ENCODE measurements around the gene GNB5.
"Not testable (repeated sequence)": the region's sequence is repeated elsewhere in the genome, so short reads cannot be mapped to it uniquely, and the experiment has no call there.

The GNB5 gene

GRCh38 chr15:52111517-52112202 is 79.5 kb downstream of the GNB5 start:
- FAIRE-seq, result no peak

- no peak for FAIRE-seq
These were observed 81.4 kb downstream of the GNB5 start for GRCh38 chr15:52109559-52110451.

- FAIRE-seq, result no peak
These were observed 84.0 kb downstream of the GNB5 start for GRCh38 chr15:52107238-52107637.

GRCh38 chr15:52106641-52107040 is 84.6 kb downstream of the GNB5 start:
- FAIRE-seq, result no peak

GRCh38 chr15:52105846-52106245 is 85.3 kb downstream of the GNB5 start:
- no peak for FAIRE-seq

GRCh38 chr15:52104532-52105004 is 86.6 kb downstream of the GNB5 start:
- FAIRE-seq, result no peak

GRCh38 chr15:52103217-52104207 is 87.7 kb downstream of the GNB5 start:
- no peak for FAIRE-seq

- FAIRE-seq, result no peak
These were observed 88.7 kb downstream of the GNB5 start for GRCh38 chr15:52102463-52102862.

- no peak for FAIRE-seq
These were observed 89.5 kb downstream of the GNB5 start for GRCh38 chr15:52101542-52102323.

GRCh38 chr15:52100807-52101442 is 90.3 kb downstream of the GNB5 start:
- FAIRE-seq, result no peak

- FAIRE-seq, result no peak
These were observed 91.4 kb downstream of the GNB5 start for GRCh38 chr15:52099651-52100272.

GRCh38 chr15:52098323-52098722 is 92.9 kb downstream of the GNB5 start:
- FAIRE-seq, result no peak

GRCh38 chr15:52097180-52097579 is 94.0 kb downstream of the GNB5 start:
- no peak for FAIRE-seq

- FAIRE-seq, result not testable (repeated sequence)
These were observed 94.7 kb downstream of the GNB5 start for GRCh38 chr15:52096536-52096935.

GRCh38 chr15:52095597-52096262 is 95.5 kb downstream of the GNB5 start:
- no peak for FAIRE-seq

- FAIRE-seq, result no peak
These were observed 96.2 kb downstream of the GNB5 start for GRCh38 chr15:52094811-52095584.

- no peak for FAIRE-seq
These were observed 97.4 kb downstream of the GNB5 start for GRCh38 chr15:52093539-52094510.

- no peak for FAIRE-seq
These were observed 98.0 kb downstream of the GNB5 start for GRCh38 chr15:52093167-52093538.
